HCT116 (cell line): ENCODE results near the gene ARRDC1. TPM values are rescaled to one million over a fixed set of nuclear protein-coding genes. Genes with fewer than 3 reads are reported as not detected.

Experiments used
- ATAC-seq: fragments of 200-7000 bp; cut with Tn5 transposase; 2 replicates; pipeline ENCODE4 v1.9.1; 2020; ENCODE audit warnings: mild to moderate bottlenecking, moderate library complexity
- BruUV-seq: library from RNA; stranded (reverse); fragments of 400-500 nt; replicated peaks from 2 replicates; lab custom pipeline; 2021; lab: Mats Ljungman, UMichigan
- CTCF ChIA-PET: fragments of 300-600 bp; sonication (Branson Sonifier 250); formaldehyde crosslinking; loops from one replicate; lab custom pipeline; 2021; ENCODE audit warnings: antibody characterized with exemption; lab: Charles Lee
- POLR2A ChIA-PET: fragments of 300-600, 350-600 bp; sonication (Branson Sonifier 250); formaldehyde crosslinking; loops from one replicate; lab custom pipeline; 2021; ENCODE audit warnings: antibody characterized with exemption; lab: Charles Lee
- RAD21 ChIA-PET, 2 experiments: fragments of 300-600 bp; sonication (Branson Sonifier 250); formaldehyde crosslinking; loops; one replicate each; lab custom pipeline; 2023; ENCODE audit warnings: low total read pairs in 2 of 2; ENCODE audit not compliant: uncharacterized antibody in 2 of 2, unreplicated experiment in 2 of 2, low non-redundant PET in 1 of 2; lab: Charles Lee
- DNase-seq: peaks from one replicate; pipeline ENCODE4 v3.0.0-alpha.2; 2010; ENCODE audit warnings: low read depth, low spot score
- H2AFZ ChIP-seq: fragments of 200-600 bp; shearing (Covaris generic), sonication (generic); 2 replicates; pipeline ENCODE4 v1.6.1; 2017; ENCODE audit warnings: low read depth, mixed run types, mixed read lengths, antibody characterized with exemption, low read length; ENCODE audit not compliant: poor library complexity, severe bottlenecking
- H3K27ac ChIP-seq: 2 replicates; pipeline ENCODE4 v1.5.1; 2012; ENCODE audit warnings: low read depth, low read length
- H3K27me3 ChIP-seq: fragments of 200-600 bp; sonication (generic); 2 replicates; pipeline ENCODE4 v1.6.1; 2016; ENCODE audit warnings: mixed run types, low read length, mixed read lengths; ENCODE audit not compliant: insufficient read depth
- H3K36me3 ChIP-seq, 2 experiments: fragments of 200-500 bp in 1 of 2; fragments of 200-600 bp in 1 of 2; sonication (Bioruptor generic) in 1 of 2; sonication (generic) in 1 of 2; 2 replicates each; pipeline versions ENCODE4 v1.5.1 to v1.6.1; 2014 to 2016; ENCODE audit warnings: low read length in 2 of 2, inconsistent platforms in 1 of 2, mixed read lengths in 1 of 2, mixed run types in 1 of 2; ENCODE audit not compliant: insufficient read depth in 2 of 2, control insufficient read depth in 1 of 2
- H3K4me1 ChIP-seq, 2 experiments: fragments of 200-600 bp in 1 of 2; sonication (generic) in 1 of 2; 2 replicates each; pipeline versions ENCODE4 v1.5.1 to v1.6.1; 2012 to 2017; ENCODE audit warnings: low read length in 2 of 2, inconsistent platforms in 1 of 2, mild to moderate bottlenecking in 1 of 2, mixed read lengths in 1 of 2, mixed run types in 1 of 2, moderate library complexity in 1 of 2; ENCODE audit not compliant: insufficient read depth in 2 of 2, control insufficient read depth in 1 of 2
- H3K4me2 ChIP-seq: fragments of 200-600 bp; sonication (generic); 2 replicates; pipeline ENCODE4 v1.6.1; 2017; ENCODE audit warnings: mixed run types, low read length, mixed read lengths
- H3K4me3 ChIP-seq, 2 experiments: fragments of 200-600 bp in 1 of 2; sonication (generic) in 1 of 2; replicated peaks in 1 of 2; 2 replicates each; pipeline ENCODE4 v1.5.1; 2011 to 2016; ENCODE audit warnings: low read length in 2 of 2, control low read depth in 1 of 2, low read depth in 1 of 2, mild to moderate bottlenecking in 1 of 2, mixed read lengths in 1 of 2, mixed run types in 1 of 2
- H3K79me2 ChIP-seq: fragments of 200-600 bp; sonication (generic); 2 replicates; pipeline ENCODE4 v1.6.1; 2017; ENCODE audit warnings: mild to moderate bottlenecking, mixed run types, low read length, moderate library complexity, mixed read lengths; ENCODE audit not compliant: insufficient read depth
- H3K9ac ChIP-seq: fragments of 200-600 bp; sonication (generic); 2 replicates; pipeline ENCODE4 v1.6.1; 2016; ENCODE audit warnings: low read length, mixed read lengths
- H3K9me2 ChIP-seq: fragments of 200-600 bp; sonication (generic), shearing (Covaris generic); 2 replicates; pipeline ENCODE4 v1.6.1; 2017; ENCODE audit warnings: mixed run types, mild to moderate bottlenecking, moderate library complexity; ENCODE audit not compliant: insufficient read depth
- H3K9me3 ChIP-seq, 2 experiments: fragments of 200-500 bp in 1 of 2; fragments of 200-600 bp in 1 of 2; sonication (Bioruptor generic) in 1 of 2; sonication (generic) in 1 of 2; 2 replicates each; pipeline ENCODE4 v1.6.1; 2014 to 2017; ENCODE audit warnings: low read length in 2 of 2, mixed read lengths in 2 of 2, inconsistent platforms in 1 of 2, low read depth in 1 of 2, mild to moderate bottlenecking in 1 of 2, mixed run types in 1 of 2, moderate library complexity in 1 of 2; ENCODE audit not compliant: control insufficient read depth in 1 of 2, insufficient read depth in 1 of 2
- H4K20me1 ChIP-seq: fragments of 200-600 bp; sonication (generic), shearing (Covaris generic); 2 replicates; pipeline ENCODE4 v1.6.1; 2017; ENCODE audit warnings: mixed run types, mild to moderate bottlenecking, moderate library complexity; ENCODE audit not compliant: insufficient read depth
- CBX3 ChIP-seq: IDR thresholded peaks from 2 replicates; pipeline ENCODE4 v1.6.1; 2012; ENCODE audit warnings: low read depth
- CEBPB ChIP-seq: IDR thresholded peaks from 2 replicates; pipeline ENCODE4 v1.6.1; 2012; ENCODE audit warnings: low read depth
- ELF1 ChIP-seq: IDR thresholded peaks from 2 replicates; pipeline ENCODE4 v1.6.1; 2012; ENCODE audit warnings: low read depth, borderline replicate concordance
- EZH2phosphoT487 ChIP-seq: fragments of 200-600 bp; IDR thresholded peaks from 2 replicates; pipeline ENCODE4 v1.6.1; 2018; ENCODE audit warnings: antibody characterized with exemption, borderline replicate concordance
- JUND ChIP-seq: IDR thresholded peaks from 2 replicates; pipeline ENCODE4 v1.6.1; 2012
- POLR2A ChIP-seq: IDR thresholded peaks from 2 replicates; pipeline ENCODE4 v1.7.0; 2011; ENCODE audit warnings: borderline replicate concordance; ENCODE audit not compliant: insufficient read depth, insufficient read length; ENCODE audit errors: extremely low read depth
- POLR2AphosphoS5 ChIP-seq: IDR thresholded peaks from 2 replicates; pipeline ENCODE4 v1.6.1; 2011; ENCODE audit warnings: mild to moderate bottlenecking, low read depth, low read length, moderate library complexity
- REST ChIP-seq: IDR thresholded peaks from 2 replicates; pipeline ENCODE4 v1.6.1; 2012; ENCODE audit warnings: low read depth
- SP1 ChIP-seq: IDR thresholded peaks from 2 replicates; pipeline ENCODE4 v1.6.1; 2012; ENCODE audit warnings: low read depth
- YY1 ChIP-seq: IDR thresholded peaks from 2 replicates; pipeline ENCODE4 v1.6.1; 2011; ENCODE audit warnings: low read length, low read depth, moderate library complexity, mild to moderate bottlenecking; ENCODE audit not compliant: insufficient replicate concordance; ENCODE audit errors: extremely low read depth
- ZFX ChIP-seq: fragments of 450-650 bp; IDR thresholded peaks from 2 replicates; pipeline ENCODE4 v1.6.1; 2017
- ZNF274 ChIP-seq: fragments of 200-500 bp; sonication (Bioruptor generic); IDR thresholded peaks from 2 replicates; pipeline ENCODE4 v1.6.1; 2014; ENCODE audit warnings: mild to moderate bottlenecking, low read depth, low read length, inconsistent platforms
- intact Hi-C: fragments of 100-400 bp; cut with micrococcal nuclease; formaldehyde crosslinking; loops from 2 replicates; pipeline ENCODE4 v1.10.0; 2022
- total RNA-seq: library from RNA; stranded (reverse); gene quantifications from one replicate; pipeline ENCODE4 v1.2.1, GENCODE V29; 2021; ENCODE audit not compliant: unreplicated experiment
- TF ChIP-seq, protein P1 (sequence below): IDR thresholded peaks from 2 replicates; pipeline ENCODE4 v1.6.1; 2012
- TF ChIP-seq, protein P2 (sequence below): IDR thresholded peaks from 2 replicates; pipeline ENCODE4 v1.6.1; 2012

ARRDC1 gene
- total RNA-seq, 1 experiment from 2014 or later = 82.8 TPM

DNA sequence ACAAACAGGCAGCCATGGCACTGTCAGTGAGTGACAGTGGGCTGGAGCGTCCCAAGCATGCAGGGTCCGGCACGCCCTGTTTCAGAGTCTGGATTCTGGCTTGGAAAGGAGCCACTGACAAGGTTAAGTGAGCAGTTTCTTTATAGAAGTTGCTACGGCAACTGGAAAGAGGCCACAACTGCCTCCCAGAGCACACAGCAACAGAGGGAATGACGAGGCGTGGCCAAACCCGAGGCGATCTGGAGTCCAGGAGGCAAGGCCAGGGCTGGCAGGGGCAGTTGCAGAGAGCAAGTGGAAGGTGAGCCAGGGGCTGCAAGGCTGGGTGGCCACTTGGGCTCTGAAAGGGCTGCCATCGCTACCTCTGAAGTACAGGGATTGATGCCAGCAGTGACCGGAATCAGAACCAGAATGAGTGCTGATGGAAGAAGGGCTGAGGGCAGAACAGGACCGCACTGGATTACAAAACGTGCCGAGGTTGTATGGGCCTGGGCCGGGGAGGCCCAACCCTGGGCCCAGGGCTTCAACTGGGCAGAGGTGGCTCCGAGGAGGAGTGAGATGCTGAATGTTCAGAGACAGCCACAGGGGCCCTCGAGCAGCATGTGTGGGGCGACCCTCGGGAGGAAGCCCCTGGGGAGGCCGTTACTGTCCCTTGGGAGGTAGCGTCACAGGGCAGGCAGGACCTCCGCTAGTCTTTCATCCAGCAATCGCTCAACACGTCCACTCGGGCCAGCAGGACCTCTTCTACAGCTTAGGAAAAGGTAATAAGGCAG, 49.2 kb upstream of the ARRDC1 start:
- Histone ChIP-seq H3K27me3 (no peaks in the 10 kb centered on the region), H3K9me2 (no peaks in the 10 kb centered on the region), H3K36me3 (peaks cover 34 to 36% of the 10 kb centered on the region in 2 experiments; a peak in 3 of 4 replicates), H3K4me2 (no peak overlapping the region), H3K4me1 (peaks cover 5 to 11% of the 10 kb centered on the region in 2 experiments), H3K9me3 (no peaks in the 10 kb centered on the region), H3K79me2 (peaks cover 26% of the 10 kb centered on the region), H4K20me1 (peaks cover 8% of the 10 kb centered on the region; the same call in 1 of the 2 replicates), H2AFZ (no peak overlapping the region), H3K9ac (no peak overlapping the region), H3K4me3 (no peak overlapping the region), H3K27ac (no peak overlapping the region)
- intact Hi-C loops = no loop called here
- ChIA-PET RAD21 (no interaction called here), CTCF (no interaction called here), POLR2A (no interaction called here)
- ATAC-seq (no peak), DNase-seq (no peak)
- TF ChIP-seq POLR2AphosphoS5 (no peak), ZNF274 (no peak), REST (no peak), CEBPB (no peak), SP1 (no peak), JUND (no peak), YY1 (no peak), ZFX (no peak), CBX3 (no peak), POLR2A (no peak), ELF1 (no peak), EZH2phosphoT487 (no peak)
- TF ChIP-seq, protein P1, sequence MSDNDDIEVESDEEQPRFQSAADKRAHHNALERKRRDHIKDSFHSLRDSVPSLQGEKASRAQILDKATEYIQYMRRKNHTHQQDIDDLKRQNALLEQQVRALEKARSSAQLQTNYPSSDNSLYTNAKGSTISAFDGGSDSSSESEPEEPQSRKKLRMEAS = no peak
- TF ChIP-seq, protein P2, sequence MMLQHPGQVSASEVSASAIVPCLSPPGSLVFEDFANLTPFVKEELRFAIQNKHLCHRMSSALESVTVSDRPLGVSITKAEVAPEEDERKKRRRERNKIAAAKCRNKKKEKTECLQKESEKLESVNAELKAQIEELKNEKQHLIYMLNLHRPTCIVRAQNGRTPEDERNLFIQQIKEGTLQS = no peak
- no TSS peak for BruUV-seq
